Mammary epithelial cell (primary cell): ENCODE results near the gene MTMR10.

Source experiments
- EZH2 ChIP-seq: IDR thresholded peaks from 2 replicates; pipeline ENCODE4 v1.6.1; 2012; ENCODE audit warnings: low read length, inconsistent platforms, borderline replicate concordance
- TF ChIP-seq, protein P1 (sequence below), 2 donors: IDR thresholded peaks in 1 of 2; conservative IDR thresholded peaks in 1 of 2; 2 replicates each; pipeline ENCODE4 v1.5.1; 2011 to 2012; ENCODE audit warnings: inconsistent platforms in 2 of 2, low read length in 2 of 2, mild to moderate bottlenecking in 2 of 2, control low read depth in 1 of 2, low read depth in 1 of 2; ENCODE audit not compliant: insufficient read depth in 1 of 2; ENCODE audit errors: extremely low read depth in 1 of 2

DNA sequence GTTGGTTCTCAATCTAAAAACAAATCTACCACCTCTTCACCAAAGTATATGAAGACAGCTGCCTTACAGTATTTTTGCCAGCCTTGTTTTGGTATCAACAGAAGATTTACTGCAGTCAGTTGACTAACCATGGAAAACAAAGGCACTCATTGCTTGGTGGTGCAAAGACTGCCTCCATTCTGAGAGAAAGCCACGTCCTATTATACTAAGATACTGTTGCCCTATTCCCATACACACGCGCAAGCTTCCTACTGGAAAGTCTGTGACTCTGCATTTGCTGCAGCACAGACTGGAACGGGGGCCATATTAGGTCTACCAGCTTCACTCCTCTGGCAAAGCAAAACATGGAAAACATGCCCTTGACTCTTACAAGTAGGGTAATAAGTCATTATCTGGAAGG, 18.0 kb downstream of the MTMR10 start:
- TF ChIP-seq, protein P1, sequence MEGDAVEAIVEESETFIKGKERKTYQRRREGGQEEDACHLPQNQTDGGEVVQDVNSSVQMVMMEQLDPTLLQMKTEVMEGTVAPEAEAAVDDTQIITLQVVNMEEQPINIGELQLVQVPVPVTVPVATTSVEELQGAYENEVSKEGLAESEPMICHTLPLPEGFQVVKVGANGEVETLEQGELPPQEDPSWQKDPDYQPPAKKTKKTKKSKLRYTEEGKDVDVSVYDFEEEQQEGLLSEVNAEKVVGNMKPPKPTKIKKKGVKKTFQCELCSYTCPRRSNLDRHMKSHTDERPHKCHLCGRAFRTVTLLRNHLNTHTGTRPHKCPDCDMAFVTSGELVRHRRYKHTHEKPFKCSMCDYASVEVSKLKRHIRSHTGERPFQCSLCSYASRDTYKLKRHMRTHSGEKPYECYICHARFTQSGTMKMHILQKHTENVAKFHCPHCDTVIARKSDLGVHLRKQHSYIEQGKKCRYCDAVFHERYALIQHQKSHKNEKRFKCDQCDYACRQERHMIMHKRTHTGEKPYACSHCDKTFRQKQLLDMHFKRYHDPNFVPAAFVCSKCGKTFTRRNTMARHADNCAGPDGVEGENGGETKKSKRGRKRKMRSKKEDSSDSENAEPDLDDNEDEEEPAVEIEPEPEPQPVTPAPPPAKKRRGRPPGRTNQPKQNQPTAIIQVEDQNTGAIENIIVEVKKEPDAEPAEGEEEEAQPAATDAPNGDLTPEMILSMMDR (conservative IDR thresholded peaks at IDR 0.05 in 1 of 2, IDR thresholded peaks at IDR 0.05 in 1 of 2; ENCODE audit: extremely low read depth in 1 of 2, insufficient read depth in 1 of 2, low read depth in 1 of 2, low read length in 2 of 2) = no peak
- no peak for TF ChIP-seq EZH2
